HepG2 (cell line): ENCODE measurements around the gene ALK. TPM values are rescaled to one million over a fixed set of nuclear protein-coding genes. Genes with fewer than 3 reads are reported as not detected.

Experiments used
- ATAC-seq: fragments of 200-7000 bp; cut with Tn5 transposase; 3 replicates; pipeline ENCODE4 v1.9.1; 2020; ENCODE audit warnings: mild to moderate bottlenecking, moderate library complexity
- BruUV-seq: library from RNA; stranded (reverse); fragments of 400-500 nt; replicated peaks from 2 replicates; lab custom pipeline; 2021; lab: Mats Ljungman, UMichigan
- CTCF ChIA-PET: fragments of 300-600 bp; formaldehyde crosslinking; extraction: SDS; loops from one replicate; lab custom pipeline; 2021; ENCODE audit warnings: low total read pairs, inconsistent platforms, low intra/inter-chr PET ratio; lab: Yijun Ruan, JAX
- POLR2A ChIA-PET: fragments of 350-600 bp; sonication (Branson Sonifier 250); formaldehyde crosslinking; loops from one replicate; lab custom pipeline; 2020; ENCODE audit warnings: antibody characterized with exemption, inconsistent platforms; lab: Yijun Ruan, JAX
- DNase-seq: peaks from one replicate; pipeline ENCODE4 v3.0.0-alpha.2; 2015; ENCODE audit warnings: low spot score
- FAIRE-seq: peaks from 3 replicates; lab custom pipeline; 2011; peaks lifted over from hg19 to GRCh38; lab: Jason Lieb, UNC
- H2AFZ ChIP-seq: one replicate; pipeline ENCODE4 v1.6.1; 2011; ENCODE audit warnings: low read length, inconsistent platforms
- H3K27ac ChIP-seq: fragments of 300-600 bp; 3 replicates; pipeline ENCODE4 v1.8.0; 2011; ENCODE audit warnings: mixed run types, mild to moderate bottlenecking, mixed read lengths, low read length, inconsistent platforms; ENCODE audit not compliant: insufficient read depth; ENCODE audit errors: extremely low read length
- H3K27me3 ChIP-seq, 2 experiments: fragments of 200-600 bp in 1 of 2; 2 replicates in 1 of 2; 3 replicates in 1 of 2; pipeline versions ENCODE4 v1.6.0 to v1.8.0; 2011; ENCODE audit warnings: low read length in 2 of 2, mild to moderate bottlenecking in 2 of 2, moderate library complexity in 2 of 2, inconsistent platforms in 1 of 2; ENCODE audit not compliant: insufficient read depth in 2 of 2, control insufficient read depth in 1 of 2
- H3K36me3 ChIP-seq, 2 experiments: fragments of 200-600 bp in 1 of 2; replicated peaks in 1 of 2; 2 replicates in 1 of 2; 3 replicates in 1 of 2; pipeline versions ENCODE4 v1.5.1 to v1.8.0; 2011; ENCODE audit warnings: low read length in 2 of 2, inconsistent platforms in 1 of 2; ENCODE audit not compliant: insufficient read depth in 2 of 2, control insufficient read depth in 1 of 2
- H3K4me1 ChIP-seq: 2 replicates; pipeline ENCODE4 v1.5.1; 2012; ENCODE audit warnings: low read length, inconsistent platforms; ENCODE audit not compliant: insufficient read depth
- H3K4me2 ChIP-seq: 2 replicates; pipeline ENCODE4 v1.6.0; 2011; ENCODE audit warnings: low read depth, low read length, inconsistent platforms
- H3K4me3 ChIP-seq, 3 experiments: fragments of 200-600 bp in 1 of 3; sonication (generic), shearing (Covaris generic) in 1 of 3; replicated peaks in 1 of 3; 2 replicates each; pipeline ENCODE4 v1.5.1; 2011 to 2016; ENCODE audit warnings: low read length in 3 of 3, inconsistent platforms in 2 of 3, low read depth in 2 of 3, mild to moderate bottlenecking in 2 of 3, control low read depth in 1 of 3, mixed read lengths in 1 of 3; ENCODE audit not compliant: insufficient read depth in 1 of 3
- H3K79me2 ChIP-seq: one replicate; pipeline ENCODE4 v1.6.1; 2011; ENCODE audit warnings: low read length, inconsistent platforms; ENCODE audit not compliant: insufficient read depth
- H3K9ac ChIP-seq: 2 replicates; pipeline ENCODE4 v1.6.0; 2011; ENCODE audit warnings: mild to moderate bottlenecking, low read depth, low read length, inconsistent platforms; ENCODE audit not compliant: insufficient read depth
- H3K9me3 ChIP-seq: 2 replicates; pipeline ENCODE4 v1.5.1; 2012; ENCODE audit warnings: mild to moderate bottlenecking, low read length
- H4K20me1 ChIP-seq: 2 replicates; pipeline ENCODE4 v1.6.0; 2011; ENCODE audit warnings: inconsistent platforms, mild to moderate bottlenecking, low read length, moderate library complexity; ENCODE audit not compliant: insufficient read depth
- ARHGAP35 ChIP-seq: sonication (generic); formaldehyde crosslinking; IDR thresholded peaks from 2 replicates; pipeline ENCODE4 v1.9.0; 2022; ENCODE audit warnings: mild to moderate bottlenecking, inconsistent platforms, moderate library complexity, missing genetic modification reagents, borderline replicate concordance
- FOSL1 ChIP-seq: sonication (generic); formaldehyde crosslinking; IDR thresholded peaks from 2 replicates; pipeline ENCODE4 v1.9.0; 2021; ENCODE audit warnings: missing genetic modification reagents, borderline replicate concordance
- JUND ChIP-seq: sonication (generic); formaldehyde crosslinking; IDR thresholded peaks from 2 replicates; pipeline ENCODE4 v1.8.0; 2022; ENCODE audit warnings: mild to moderate bottlenecking, missing genetic modification reagents
- NR2F1 ChIP-seq, 2 experiments: fragments of 450-650 bp in 1 of 2; formaldehyde crosslinking in 1 of 2; IDR thresholded peaks; 2 replicates each; pipeline versions ENCODE4 v1.5.0 to v1.6.1; 2016 to 2020; ENCODE audit warnings: mild to moderate bottlenecking in 1 of 2, missing compliant biosample characterization in 1 of 2, missing genetic modification reagents in 1 of 2, moderate library complexity in 1 of 2
- PRPF4 ChIP-seq: fragments of 200-400 bp; formaldehyde crosslinking; IDR thresholded peaks from 2 replicates; pipeline ENCODE4 v1.6.1; 2016; ENCODE audit warnings: low read length, low read depth; ENCODE audit not compliant: poor library complexity, severe bottlenecking
- SALL2 ChIP-seq: sonication (generic); formaldehyde crosslinking; IDR thresholded peaks from 2 replicates; pipeline ENCODE4 v1.8.1; 2023; ENCODE audit warnings: mild to moderate bottlenecking, missing genetic modification reagents, inconsistent platforms
- ZBTB8A ChIP-seq: sonication (generic); formaldehyde crosslinking; IDR thresholded peaks from 2 replicates; pipeline ENCODE4 v1.4.0; 2020; ENCODE audit warnings: mild to moderate bottlenecking, low read depth, missing genetic modification reagents, borderline replicate concordance
- ZNF17 ChIP-seq: sonication (generic); formaldehyde crosslinking; IDR thresholded peaks from 2 replicates; pipeline ENCODE4 v1.5.0; 2020; ENCODE audit warnings: mild to moderate bottlenecking, missing genetic modification reagents
- ZNF569 ChIP-seq: sonication (generic); formaldehyde crosslinking; IDR thresholded peaks from 2 replicates; pipeline ENCODE4 v1.5.0; 2020; ENCODE audit warnings: mild to moderate bottlenecking, missing genetic modification reagents, moderate library complexity, borderline replicate concordance
- ZNF747 ChIP-seq: sonication (generic); formaldehyde crosslinking; IDR thresholded peaks from 2 replicates; pipeline ENCODE4 v1.8.1; 2023; ENCODE audit warnings: missing genetic modification reagents, mild to moderate bottlenecking, borderline replicate concordance
- ZNF792 ChIP-seq: IDR thresholded peaks from 2 replicates; pipeline ENCODE4 v1.6.1; 2016
- WGBS: methylation state at CpG from one replicate; pipeline ENCODE4 v1.1.6; 2017; ENCODE audit warnings: low lambda C conversion rate; 5-methylcytosine and 5-hydroxymethylcytosine counted together
- in situ Hi-C: cut with HindIII; loops from 2 replicates; pipeline ENCODE4 v1.10.0; 2017; ENCODE audit warnings: low pct_unique_long_range_greater_than_20kb; ENCODE audit not compliant: extremely low pct_ligation_motif_present
- intact Hi-C: fragments of 100-400 bp; cut with micrococcal nuclease; formaldehyde crosslinking; loops from one replicate; pipeline ENCODE4 v1.10.0; 2022; ENCODE audit not compliant: unreplicated experiment
- polyA plus RNA-seq, 8 experiments: library from polyadenylated mRNA; depleted of rRNA in 3 of 8; stranded (reverse) in 7 of 8; unstranded in 1 of 8; fragments of >200 nt; fragmentation: Illumina TruSeq in 4 of 8; extraction: Trizol in 4 of 8; gene quantifications; 2 replicates each; pipeline versions ENCODE4 v1.2.1 to v1.2.3, GENCODE V29; 2011 to 2016; ENCODE audit warnings: low read depth in 4 of 8, missing spikeins in 1 of 8, mixed read lengths in 1 of 8; ENCODE audit not compliant: insufficient read depth in 1 of 8
- total RNA-seq, 5 experiments: library from RNA; depleted of rRNA; stranded (reverse); fragments of >200 nt; fragmentation: Illumina TruSeq; extraction: Trizol; gene quantifications; 2 replicates each; pipeline ENCODE4 v1.2.3, GENCODE V29; 2016; ENCODE audit warnings: low read depth in 1 of 5
- TF ChIP-seq, protein P1 (sequence below): sonication (generic); formaldehyde crosslinking; IDR thresholded peaks from 2 replicates; pipeline ENCODE4 v1.8.1; 2023; ENCODE audit warnings: mild to moderate bottlenecking, missing genetic modification reagents, borderline replicate concordance
- TF ChIP-seq, protein P2 (sequence below): sonication (generic); formaldehyde crosslinking; IDR thresholded peaks from 2 replicates; pipeline ENCODE4 v1.8.0; 2022; ENCODE audit warnings: missing genetic modification reagents, mild to moderate bottlenecking, moderate library complexity, borderline replicate concordance
- TF ChIP-seq, protein P3 (sequence below): sonication (generic); formaldehyde crosslinking; IDR thresholded peaks from 2 replicates; pipeline ENCODE4 v1.4.0; 2020; ENCODE audit warnings: mild to moderate bottlenecking, low read depth, missing genetic modification reagents

Gene ALK
- total and polyA plus RNA-seq, 2 of the 13 experiments (the other 11 are each of a cell fraction or from before 2014, with no cell fraction given), result not detected

DNA sequence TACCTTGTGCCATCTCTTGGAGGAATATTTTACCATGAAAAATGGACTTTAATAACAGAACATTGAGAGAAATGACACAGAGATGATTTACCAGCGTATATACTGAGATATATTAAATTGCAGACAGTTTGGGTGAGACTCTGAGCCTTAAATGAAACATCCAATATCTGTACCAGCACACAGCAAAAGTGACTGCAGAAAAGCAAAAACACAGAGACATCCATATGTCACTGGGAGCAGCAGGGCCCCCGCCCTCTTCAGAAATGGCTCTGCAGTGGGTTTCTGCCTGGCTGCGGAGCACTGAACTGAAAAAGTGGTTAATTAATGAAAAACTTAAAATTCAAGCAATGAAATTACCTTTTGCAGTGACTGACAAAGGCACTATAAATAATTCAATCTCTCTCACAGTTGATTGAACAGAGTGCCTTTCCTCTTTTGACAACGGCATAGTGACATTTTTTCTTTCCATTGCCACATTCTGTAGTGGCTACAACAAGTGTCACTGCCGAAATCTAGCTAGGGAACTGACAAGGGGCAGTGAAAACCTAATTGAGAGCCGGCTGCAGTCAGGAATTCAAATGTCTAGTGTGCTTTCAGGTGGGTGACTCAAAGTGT is 353.4 kb downstream of the ALK start (continued):
- TF ChIP-seq, protein P1, sequence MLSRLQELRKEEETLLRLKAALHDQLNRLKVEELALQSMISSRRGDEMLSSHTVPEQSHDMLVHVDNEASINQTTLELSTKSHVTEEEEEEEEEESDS (CRISPR knock-in tag), result no peak
- TF ChIP-seq ZBTB8A (CRISPR knock-in tag) (no peak), SALL2 (no peak), ZNF792 (CRISPR knock-in tag) (no peak)
- TF ChIP-seq, protein P2, sequence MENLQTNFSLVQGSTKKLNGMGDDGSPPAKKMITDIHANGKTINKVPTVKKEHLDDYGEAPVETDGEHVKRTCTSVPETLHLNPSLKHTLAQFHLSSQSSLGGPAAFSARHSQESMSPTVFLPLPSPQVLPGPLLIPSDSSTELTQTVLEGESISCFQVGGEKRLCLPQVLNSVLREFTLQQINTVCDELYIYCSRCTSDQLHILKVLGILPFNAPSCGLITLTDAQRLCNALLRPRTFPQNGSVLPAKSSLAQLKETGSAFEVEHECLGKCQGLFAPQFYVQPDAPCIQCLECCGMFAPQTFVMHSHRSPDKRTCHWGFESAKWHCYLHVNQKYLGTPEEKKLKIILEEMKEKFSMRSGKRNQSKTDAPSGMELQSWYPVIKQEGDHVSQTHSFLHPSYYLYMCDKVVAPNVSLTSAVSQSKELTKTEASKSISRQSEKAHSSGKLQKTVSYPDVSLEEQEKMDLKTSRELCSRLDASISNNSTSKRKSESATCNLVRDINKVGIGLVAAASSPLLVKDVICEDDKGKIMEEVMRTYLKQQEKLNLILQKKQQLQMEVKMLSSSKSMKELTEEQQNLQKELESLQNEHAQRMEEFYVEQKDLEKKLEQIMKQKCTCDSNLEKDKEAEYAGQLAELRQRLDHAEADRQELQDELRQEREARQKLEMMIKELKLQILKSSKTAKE (CRISPR knock-in tag), result no peak
- TF ChIP-seq, protein P3, sequence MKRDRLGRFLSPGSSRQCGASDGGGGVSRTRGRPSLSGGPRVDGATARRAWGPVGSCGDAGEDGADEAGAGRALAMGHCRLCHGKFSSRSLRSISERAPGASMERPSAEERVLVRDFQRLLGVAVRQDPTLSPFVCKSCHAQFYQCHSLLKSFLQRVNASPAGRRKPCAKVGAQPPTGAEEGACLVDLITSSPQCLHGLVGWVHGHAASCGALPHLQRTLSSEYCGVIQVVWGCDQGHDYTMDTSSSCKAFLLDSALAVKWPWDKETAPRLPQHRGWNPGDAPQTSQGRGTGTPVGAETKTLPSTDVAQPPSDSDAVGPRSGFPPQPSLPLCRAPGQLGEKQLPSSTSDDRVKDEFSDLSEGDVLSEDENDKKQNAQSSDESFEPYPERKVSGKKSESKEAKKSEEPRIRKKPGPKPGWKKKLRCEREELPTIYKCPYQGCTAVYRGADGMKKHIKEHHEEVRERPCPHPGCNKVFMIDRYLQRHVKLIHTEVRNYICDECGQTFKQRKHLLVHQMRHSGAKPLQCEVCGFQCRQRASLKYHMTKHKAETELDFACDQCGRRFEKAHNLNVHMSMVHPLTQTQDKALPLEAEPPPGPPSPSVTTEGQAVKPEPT, result no peak
- TF ChIP-seq, all 625 proteins: peak for 0

DNA sequence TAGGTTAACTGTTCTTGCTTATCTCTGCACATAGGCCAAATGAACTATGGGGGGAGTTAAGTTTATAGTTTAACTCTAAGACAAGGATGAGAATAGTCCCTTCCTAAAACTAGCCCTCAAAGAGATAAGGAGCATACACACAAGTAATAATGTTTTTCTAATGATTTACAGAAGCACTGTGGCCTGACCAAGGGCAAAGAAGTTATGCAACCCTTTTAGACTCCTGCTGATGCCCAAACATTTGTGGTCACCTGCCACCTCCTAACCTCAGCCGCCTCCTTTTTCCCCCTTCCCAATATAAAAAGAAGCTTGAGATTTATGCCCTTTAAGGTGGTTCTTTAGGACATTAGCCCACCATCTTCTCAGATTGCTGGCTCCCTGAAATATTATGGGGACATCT is 357.7 kb downstream of the ALK start:
- 4% methylated on average over 1 of the region's 1 CpG for WGBS
- intact Hi-C loops (no loop called here), in situ Hi-C loops (no loop called here)
- Histone ChIP-seq H3K27me3 (peaks cover 0 to 20% of the 10 kb centered on the region in 2 experiments; a peak in 2 of 5 replicates), H3K4me1 (no peaks in the 10 kb centered on the region), H2AFZ (no peak overlapping the region), H3K36me3 (no peaks in the 10 kb centered on the region), H3K4me3 (no peak overlapping the region), H4K20me1 (no peaks in the 10 kb centered on the region), H3K4me2 (no peak overlapping the region), H3K9ac (no peak overlapping the region), H3K27ac (no peak overlapping the region), H3K79me2 (no peaks in the 10 kb centered on the region), H3K9me3 (no peaks in the 10 kb centered on the region)
- ChIA-PET CTCF (no interaction called here), POLR2A (no interaction called here)
- DNase-seq, result no peak
- no TSS peak for BruUV-seq
- no peak for ATAC-seq
- FAIRE-seq, result no peak
- TF ChIP-seq ZNF569 (CRISPR knock-in tag) (no peak), PRPF4 (no peak), FOSL1 (CRISPR knock-in tag) (no peak), ZNF747 (CRISPR knock-in tag) (no peak), ZNF17 (CRISPR knock-in tag) (no peak), NR2F1 (CRISPR knock-in tag; IDR thresholded peaks at IDR 0.05) (no peak), JUND (no peak), ARHGAP35 (CRISPR knock-in tag) (no peak)
